SK-N-SH (cell line): Measurements from ENCODE around the gene ASCC1. TPM values are rescaled to one million over a fixed set of nuclear protein-coding genes. Genes with fewer than 3 reads are reported as not detected.

Experiments
- CTCF ChIA-PET: fragments of 300-600, 350-600 bp; formaldehyde crosslinking; extraction: SDS; loops from one replicate; lab custom pipeline; 2021; lab: Yijun Ruan, JAX
- POLR2A ChIA-PET: fragments of 350-600 bp; sonication (Branson Sonifier 250); formaldehyde crosslinking; extraction: SDS; loops from one replicate; lab custom pipeline; 2020; ENCODE audit warnings: antibody characterized with exemption, inconsistent platforms; lab: Yijun Ruan, JAX
- DNase-seq: peaks from one replicate; pipeline ENCODE4 v3.0.0; 2012
- H2AFZ ChIP-seq: fragments of 200-600 bp; sonication (generic); 2 replicates; pipeline ENCODE4 v1.8.1; 2016; ENCODE audit warnings: antibody characterized with exemption, mild to moderate bottlenecking, low read depth
- H3F3A ChIP-seq: fragments of 200-600 bp; sonication (generic); replicated peaks from 2 replicates; pipeline ENCODE3; 2016; ENCODE audit warnings: antibody characterized with exemption, mild to moderate bottlenecking; ENCODE audit not compliant: insufficient read depth
- H3K27ac ChIP-seq, 2 experiments: fragments of 200-500 bp in 1 of 2; fragments of 200-600 bp in 1 of 2; sonication (Bioruptor generic) in 1 of 2; sonication (generic), shearing (Covaris generic) in 1 of 2; 2 replicates each; pipeline versions ENCODE4 v1.5.1 to v1.6.1; 2014 to 2016; ENCODE audit warnings: low read depth in 2 of 2, inconsistent platforms in 1 of 2, low read length in 1 of 2, mild to moderate bottlenecking in 1 of 2, mixed read lengths in 1 of 2
- H3K27me3 ChIP-seq: fragments of 200-600 bp; sonication (generic), shearing (Covaris generic); 2 replicates; pipeline ENCODE4 v1.6.1; 2016; ENCODE audit warnings: mixed run types; ENCODE audit not compliant: insufficient read depth
- H3K36me3 ChIP-seq, 2 experiments: fragments of 200-500 bp in 1 of 2; fragments of 200-600 bp in 1 of 2; sonication (Bioruptor generic) in 1 of 2; sonication (generic) in 1 of 2; replicated peaks in 1 of 2; 2 replicates each; pipeline versions ENCODE3 to v1.5.1; 2014 to 2016; ENCODE audit warnings: low read length in 1 of 2, mild to moderate bottlenecking in 1 of 2; ENCODE audit not compliant: insufficient read depth in 2 of 2, control insufficient read depth in 1 of 2
- H3K4me1 ChIP-seq, 2 experiments: fragments of 200-500 bp in 1 of 2; fragments of 200-600 bp in 1 of 2; sonication (Bioruptor generic) in 1 of 2; sonication (generic), shearing (Covaris generic) in 1 of 2; 2 replicates each; pipeline versions ENCODE4 v1.5.1 to v1.6.1; 2014 to 2016; ENCODE audit warnings: low read depth in 1 of 2, low read length in 1 of 2, mixed run types in 1 of 2; ENCODE audit not compliant: insufficient read depth in 2 of 2, control insufficient read depth in 1 of 2
- H3K4me2 ChIP-seq: fragments of 200-600 bp; sonication (generic), shearing (Covaris generic); 2 replicates; pipeline ENCODE4 v1.6.1; 2017; ENCODE audit warnings: mixed run types
- H3K4me3 ChIP-seq, 2 experiments: fragments of 200-500 bp in 1 of 2; fragments of 200-600 bp in 1 of 2; sonication (Bioruptor generic) in 1 of 2; sonication (generic), shearing (Covaris generic) in 1 of 2; 2 replicates each; pipeline versions ENCODE4 v1.5.1 to v1.8.1; 2014 to 2016; ENCODE audit warnings: low read depth in 2 of 2, inconsistent platforms in 1 of 2, low read length in 1 of 2, mild to moderate bottlenecking in 1 of 2, mixed read lengths in 1 of 2, moderate library complexity in 1 of 2
- H3K79me2 ChIP-seq: fragments of 200-600 bp; sonication (generic); 2 replicates; pipeline ENCODE4 v1.8.1; 2017; ENCODE audit warnings: mild to moderate bottlenecking; ENCODE audit not compliant: insufficient read depth
- H3K9ac ChIP-seq: fragments of 200-600 bp; sonication (generic); 2 replicates; pipeline ENCODE4 v1.6.1; 2017; ENCODE audit warnings: mixed run types
- H3K9me2 ChIP-seq: fragments of 200-600 bp; sonication (generic); 2 replicates; pipeline ENCODE4 v1.6.1; 2017; ENCODE audit warnings: mixed run types
- H3K9me3 ChIP-seq: fragments of 200-600 bp; sonication (generic); 2 replicates; pipeline ENCODE4 v1.6.1; 2017; ENCODE audit warnings: mixed run types, mild to moderate bottlenecking, moderate library complexity
- H4K20me1 ChIP-seq: fragments of 200-600 bp; sonication (generic); 2 replicates; pipeline ENCODE4 v1.6.1; 2017; ENCODE audit warnings: mild to moderate bottlenecking, mixed run types; ENCODE audit not compliant: insufficient read depth
- FOXM1 ChIP-seq: IDR thresholded peaks from 2 replicates; pipeline ENCODE4 v1.4.0; 2012; ENCODE audit warnings: low read depth, mild to moderate bottlenecking
- GABPA ChIP-seq: IDR thresholded peaks from 2 replicates; pipeline ENCODE4 v1.4.0; 2012; ENCODE audit warnings: low read depth, mild to moderate bottlenecking
- IRF3 ChIP-seq: fragments of 150-350 bp; IDR thresholded peaks from 2 replicates; pipeline ENCODE4 v1.6.1; 2016; ENCODE audit warnings: mild to moderate bottlenecking, low read depth, low read length
- MEF2A ChIP-seq: IDR thresholded peaks from 2 replicates; pipeline ENCODE4 v1.4.0; 2012; ENCODE audit warnings: low read depth, borderline replicate concordance
- NFIC ChIP-seq: IDR thresholded peaks from 2 replicates; pipeline ENCODE4 v1.4.0; 2012; ENCODE audit warnings: borderline replicate concordance
- NRF1 ChIP-seq: IDR thresholded peaks from 2 replicates; pipeline ENCODE4 v1.6.1; 2012; ENCODE audit warnings: low read depth, mild to moderate bottlenecking, low read length
- PBX3 ChIP-seq: IDR thresholded peaks from 2 replicates; pipeline ENCODE4; 2012
- POLR2AphosphoS5 ChIP-seq: IDR thresholded peaks from 2 replicates; pipeline ENCODE4 v1.6.1; 2012; ENCODE audit warnings: low read depth, low read length
- RCOR1 ChIP-seq: fragments of 150-350 bp; IDR thresholded peaks from 2 replicates; pipeline ENCODE4 v1.6.1; 2017; ENCODE audit warnings: antibody characterized with exemption, low read length
- REST ChIP-seq: IDR thresholded peaks from 2 replicates; pipeline ENCODE4 v1.6.1; 2012; ENCODE audit warnings: mild to moderate bottlenecking, low read depth, low read length, moderate library complexity
- RFX5 ChIP-seq: IDR thresholded peaks from 2 replicates; pipeline ENCODE4 v1.6.1; 2012; ENCODE audit warnings: mild to moderate bottlenecking, improper control_type of control experiment, low read length
- RXRA ChIP-seq: IDR thresholded peaks from 2 replicates; pipeline ENCODE4 v1.4.0; 2012; ENCODE audit warnings: low read depth, mild to moderate bottlenecking, borderline replicate concordance
- SMC3 ChIP-seq: IDR thresholded peaks from 2 replicates; pipeline ENCODE4 v1.6.1; 2012; ENCODE audit warnings: low read depth, low read length, improper control_type of control experiment
- USF1 ChIP-seq: IDR thresholded peaks from 2 replicates; pipeline ENCODE4 v1.4.0; 2012; ENCODE audit warnings: low read depth, borderline replicate concordance
- USF2 ChIP-seq: fragments of 150-350 bp; IDR thresholded peaks from 2 replicates; pipeline ENCODE4 v1.6.1; 2017; ENCODE audit warnings: antibody characterized with exemption, low read length, low read depth, borderline replicate concordance
- WGBS: methylation state at CpG from one replicate; pipeline ENCODE4 v1.1.6; 2017; ENCODE audit warnings: low lambda C conversion rate; 5-methylcytosine and 5-hydroxymethylcytosine counted together
- polyA plus RNA-seq, 3 experiments: library from polyadenylated mRNA; depleted of rRNA; stranded (reverse); fragments of >200 nt; gene quantifications; 2 replicates each; pipeline ENCODE4 v1.2.3, GENCODE V29; 2012

Gene ASCC1
- polyA plus RNA-seq, 1 of the 3 experiments (the other 2 are of a cell fraction): 15.0 TPM

GRCh38 chr10:72140850-72141249 is 75.2 kb downstream of the ASCC1 start:
- Histone ChIP-seq H3K79me2 (no peaks in the 10 kb centered on the region), H2AFZ (no peak overlapping the region), H3K9me3 (no peaks in the 10 kb centered on the region), H3F3A (no peaks in the 10 kb centered on the region), H3K36me3 (peaks cover 0 to 10% of the 10 kb centered on the region in 2 experiments), H3K27me3 (no peaks in the 10 kb centered on the region), H4K20me1 (no peaks in the 10 kb centered on the region), H3K4me3 (no peak overlapping the region), H3K4me1 (peaks cover 0 to 7% of the 10 kb centered on the region in 2 experiments; a peak in 2 of 4 replicates), H3K4me2 (no peak overlapping the region), H3K9ac (no peak overlapping the region), H3K9me2 (no peaks in the 10 kb centered on the region), H3K27ac (no peak overlapping the region)
- POLR2A ChIA-PET: no interaction called here
- WGBS: 94% methylated on average over 2 of the region's 2 CpGs
- DNase-seq: no peak
- TF ChIP-seq MEF2A: no peak
- no peak for TF ChIP-seq POLR2AphosphoS5
- no peak for TF ChIP-seq USF1
- TF ChIP-seq RXRA: no peak
- no peak for TF ChIP-seq NRF1
- no peak for TF ChIP-seq RCOR1
- no peak for TF ChIP-seq REST
- no peak for TF ChIP-seq PBX3
- TF ChIP-seq FOXM1: no peak
- no peak for TF ChIP-seq RFX5
- TF ChIP-seq SMC3: no peak
- TF ChIP-seq GABPA: no peak
- TF ChIP-seq USF2: no peak
- no peak for TF ChIP-seq IRF3
- TF ChIP-seq NFIC: no peak
- CTCF ChIA-PET: interaction anchor here (1.0 to 1.8 kb wide), 4 partner anchors 15 to 83 kb away, joined by 3 to 8 read pairs (median 4); no protein-coding TSS in a partner anchor
